ENCODE measurements around the gene TBC1D19. TPM values are rescaled to one million over a fixed set of nuclear protein-coding genes. Genes with fewer than 3 reads are reported as not detected.

The TBC1D19 gene
- total RNA-seq, 1 donor from 2014 or later, result 9.7 TPM

DNA sequence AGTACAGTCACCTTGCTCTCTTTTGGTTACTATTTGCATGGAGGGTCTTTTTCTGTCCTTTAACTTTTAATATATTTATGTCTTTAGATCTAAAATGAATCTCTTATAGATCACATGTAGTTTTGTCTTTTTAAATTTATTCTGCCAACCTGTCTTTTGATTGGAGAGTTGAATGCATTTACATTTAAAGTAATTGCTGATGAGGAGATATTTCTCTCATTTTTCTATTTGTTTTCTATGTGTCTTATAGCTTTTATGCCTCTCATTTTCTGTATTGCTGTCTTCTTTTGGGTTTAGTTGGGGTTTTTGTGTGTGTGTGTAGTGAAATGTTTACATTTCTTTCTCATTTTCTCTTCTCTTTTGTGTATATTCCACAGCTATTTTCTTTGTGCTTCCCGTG, 123.5 kb downstream of the TBC1D19 start:
- FAIRE-seq (no peak), DNase-seq (ENCODE audit: low read depth) (no peak)
- Histone ChIP-seq H3K27me3 (ENCODE audit: control insufficient read depth, insufficient read depth, low read length) (no peaks in the 10 kb centered on the region), H3K36me3 (ENCODE audit: control insufficient read depth, insufficient read depth, low read length) (no peaks in the 10 kb centered on the region), H3K4me3 (ENCODE audit: low read depth, low read length) (no peak overlapping the region)
- TF ChIP-seq, protein P1, sequence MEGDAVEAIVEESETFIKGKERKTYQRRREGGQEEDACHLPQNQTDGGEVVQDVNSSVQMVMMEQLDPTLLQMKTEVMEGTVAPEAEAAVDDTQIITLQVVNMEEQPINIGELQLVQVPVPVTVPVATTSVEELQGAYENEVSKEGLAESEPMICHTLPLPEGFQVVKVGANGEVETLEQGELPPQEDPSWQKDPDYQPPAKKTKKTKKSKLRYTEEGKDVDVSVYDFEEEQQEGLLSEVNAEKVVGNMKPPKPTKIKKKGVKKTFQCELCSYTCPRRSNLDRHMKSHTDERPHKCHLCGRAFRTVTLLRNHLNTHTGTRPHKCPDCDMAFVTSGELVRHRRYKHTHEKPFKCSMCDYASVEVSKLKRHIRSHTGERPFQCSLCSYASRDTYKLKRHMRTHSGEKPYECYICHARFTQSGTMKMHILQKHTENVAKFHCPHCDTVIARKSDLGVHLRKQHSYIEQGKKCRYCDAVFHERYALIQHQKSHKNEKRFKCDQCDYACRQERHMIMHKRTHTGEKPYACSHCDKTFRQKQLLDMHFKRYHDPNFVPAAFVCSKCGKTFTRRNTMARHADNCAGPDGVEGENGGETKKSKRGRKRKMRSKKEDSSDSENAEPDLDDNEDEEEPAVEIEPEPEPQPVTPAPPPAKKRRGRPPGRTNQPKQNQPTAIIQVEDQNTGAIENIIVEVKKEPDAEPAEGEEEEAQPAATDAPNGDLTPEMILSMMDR (IDR thresholded peaks at IDR 0.05; ENCODE audit: insufficient read depth, low read length, severe bottlenecking), result no peak

DNA sequence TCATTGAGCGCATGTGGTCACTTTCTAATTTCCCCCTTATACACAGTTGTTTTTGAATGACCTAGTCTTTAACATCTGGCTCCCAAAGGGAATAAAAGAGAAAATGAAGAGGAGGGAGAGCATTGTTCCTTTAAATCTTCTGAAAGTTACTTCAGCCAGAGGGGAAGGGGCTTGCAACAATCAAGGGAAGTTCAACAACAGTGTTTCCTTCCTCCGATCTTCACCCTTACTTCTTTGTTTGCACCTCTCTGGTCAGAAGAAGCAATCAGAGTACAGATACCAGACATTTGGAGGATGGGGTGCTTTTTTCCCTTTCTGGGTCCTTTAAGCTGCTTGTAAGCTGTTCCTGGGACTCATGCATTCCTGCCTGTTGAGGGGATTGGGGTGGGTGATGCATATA, 125.4 kb downstream of the TBC1D19 start:
- H3K27me3 ChIP-seq (ENCODE audit: control insufficient read depth, insufficient read depth, low read length), result no peaks in the 10 kb centered on the region
- TF ChIP-seq, protein P1 (IDR thresholded peaks at IDR 0.05; ENCODE audit: insufficient read depth, low read length, severe bottlenecking), result no peak
- no peaks in the 10 kb centered on the region for H3K36me3 ChIP-seq (ENCODE audit: control insufficient read depth, insufficient read depth, low read length)
- DNase-seq (ENCODE audit: low read depth) (no peak), FAIRE-seq (no peak)
- H3K4me3 ChIP-seq (ENCODE audit: low read depth, low read length), result no peak overlapping the region

DNA sequence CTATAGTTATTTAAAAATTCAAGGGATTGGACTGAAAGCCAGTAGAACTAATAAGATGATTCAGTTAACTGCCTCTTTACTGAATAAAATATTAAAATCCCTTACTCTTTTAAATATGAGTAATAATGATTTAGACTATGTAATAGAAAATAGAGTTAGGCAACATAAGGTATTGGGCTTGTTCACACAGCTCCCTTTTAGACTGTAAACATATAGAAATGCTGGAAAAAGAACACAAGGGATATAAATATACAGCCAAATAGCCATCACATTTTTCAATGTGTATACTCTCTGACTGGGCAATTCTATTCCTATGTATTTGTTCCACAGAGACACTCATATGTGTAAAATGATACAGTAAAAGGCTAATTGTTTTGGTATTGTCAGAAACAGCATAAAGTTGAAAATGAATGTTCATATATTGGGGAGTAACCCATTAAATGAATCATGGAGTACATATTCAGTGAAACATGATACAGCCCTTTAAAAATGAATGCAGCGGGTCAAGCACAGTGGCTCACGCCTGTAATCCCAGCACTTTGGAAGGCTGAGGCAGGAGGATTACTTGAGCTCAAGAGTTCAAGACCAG, 129.8 kb downstream of the TBC1D19 start:
- TF ChIP-seq, protein P1 (IDR thresholded peaks at IDR 0.05; ENCODE audit: insufficient read depth, low read length, severe bottlenecking), result no peak
- no peaks in the 10 kb centered on the region for H3K36me3 ChIP-seq (ENCODE audit: control insufficient read depth, insufficient read depth, low read length)
- no peak overlapping the region for H3K4me3 ChIP-seq (ENCODE audit: low read depth, low read length)
- FAIRE-seq, result no peak
- no peaks in the 10 kb centered on the region for H3K27me3 ChIP-seq (ENCODE audit: control insufficient read depth, insufficient read depth, low read length)
- peak; percentile 87 for DNase-seq (ENCODE audit: low read depth)

DNA sequence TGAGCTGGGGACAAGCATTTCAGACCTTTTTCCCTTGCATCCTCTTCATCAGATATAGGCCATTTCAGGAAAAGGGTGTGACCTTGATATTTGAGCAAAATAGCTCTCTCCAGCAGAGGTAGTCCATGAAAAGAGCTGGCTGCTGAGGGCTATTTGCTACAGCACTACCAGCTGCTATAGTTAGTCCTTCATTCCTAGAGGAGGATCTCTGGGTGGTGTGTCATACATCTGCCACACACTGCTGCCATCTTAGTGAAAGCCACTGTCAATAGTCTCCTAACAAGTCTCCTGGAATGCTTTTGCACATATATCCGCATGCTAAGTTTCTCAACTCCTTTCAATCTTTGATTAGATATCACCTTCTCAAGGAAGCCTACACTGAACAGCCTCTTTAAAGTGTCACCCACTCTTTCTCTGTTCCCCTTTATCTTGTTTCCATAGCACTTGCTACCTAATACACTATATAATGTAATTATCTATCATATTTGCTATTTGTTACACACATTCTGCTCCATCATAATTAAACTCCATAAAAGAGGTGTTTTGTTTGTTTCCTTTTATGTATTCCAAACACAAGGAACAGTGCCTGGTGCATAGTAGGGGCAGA, 131.9 kb downstream of the TBC1D19 start:
- no peak for FAIRE-seq
- Histone ChIP-seq H3K27me3 (ENCODE audit: control insufficient read depth, insufficient read depth, low read length) (no peaks in the 10 kb centered on the region), H3K36me3 (ENCODE audit: control insufficient read depth, insufficient read depth, low read length) (no peaks in the 10 kb centered on the region), H3K4me3 (ENCODE audit: low read depth, low read length) (no peak overlapping the region)
- no peak for DNase-seq (ENCODE audit: low read depth)
- TF ChIP-seq, protein P1 (IDR thresholded peaks at IDR 0.05; ENCODE audit: insufficient read depth, low read length, severe bottlenecking), result no peak

DNA sequence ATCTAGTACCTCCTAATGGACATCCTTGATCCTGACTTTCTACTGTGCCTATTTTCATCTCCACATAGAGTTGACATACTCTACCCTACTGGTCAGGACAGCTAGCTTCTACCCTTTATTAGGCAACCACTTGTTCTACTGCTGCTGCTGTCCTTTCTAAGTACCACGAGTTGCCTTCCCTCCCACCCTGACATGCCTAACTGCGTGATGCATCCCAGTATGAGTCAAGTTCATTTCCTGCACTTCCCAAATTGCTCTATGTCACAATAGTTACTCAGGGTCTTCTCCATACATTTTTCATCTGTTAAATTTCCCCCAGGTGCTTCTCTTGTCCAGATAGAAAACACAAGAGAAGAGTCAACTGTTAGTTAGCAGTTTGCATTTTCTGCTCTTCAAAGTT, 133.4 kb downstream of the TBC1D19 start:
- Histone ChIP-seq H3K4me3 (ENCODE audit: low read depth, low read length) (no peak overlapping the region), H3K36me3 (ENCODE audit: control insufficient read depth, insufficient read depth, low read length) (no peaks in the 10 kb centered on the region), H3K27me3 (ENCODE audit: control insufficient read depth, insufficient read depth, low read length) (no peaks in the 10 kb centered on the region)
- DNase-seq (ENCODE audit: low read depth) (peak; percentile 91), FAIRE-seq (peak; percentile 13)
- TF ChIP-seq, protein P1 (IDR thresholded peaks at IDR 0.05; ENCODE audit: insufficient read depth, low read length, severe bottlenecking), result no peak

Measured in bronchial epithelial cell (primary cell).